ENCODE data around the gene FAM168B.
"Not testable (repeated sequence)": the region's sequence is repeated elsewhere in the genome, so short reads cannot be mapped to it uniquely, and the experiment has no call there.

The FAM168B gene

GRCh38 chr2:131076707-131077106 lies 16.6 kb downstream of the FAM168B start:
- no peak for DNase-seq (ENCODE audit: low read depth in 1 of 2, low spot score in 1 of 2)
- Histone ChIP-seq H3K27ac (replicated peaks) (no peak overlapping the region), H3K4me3 (replicated peaks; ENCODE audit: insufficient read depth, low read length) (no peak overlapping the region), H3K27me3 (ENCODE audit: insufficient read depth, poor library complexity, severe bottlenecking) (no peaks in the 10 kb centered on the region)
- TF ChIP-seq REST (IDR thresholded peaks at IDR 0.05; ENCODE audit: insufficient replicate concordance, low read depth) (no peak), SPI1 (IDR thresholded peaks at IDR 0.05; ENCODE audit: borderline replicate concordance, low read depth) (no peak), CTCF (IDR thresholded peaks at IDR 0.05; ENCODE audit: insufficient read depth, low read length) (no peak), POLR2AphosphoS5 (IDR thresholded peaks at IDR 0.05; ENCODE audit: low read depth) (no peak), GABPA (IDR thresholded peaks at IDR 0.05; ENCODE audit: low read depth) (no peak)

- not testable (repeated sequence) for H3K27ac ChIP-seq (replicated peaks); H3K4me3 ChIP-seq (replicated peaks; ENCODE audit: insufficient read depth, low read length); DNase-seq (ENCODE audit: low read depth in 1 of 2, low spot score in 1 of 2); H3K27me3 ChIP-seq (ENCODE audit: insufficient read depth, poor library complexity, severe bottlenecking)
These were observed 17.7 kb downstream of the FAM168B start for GRCh38 chr2:131075578-131075977.

GRCh38 chr2:131068172-131068571 lies 25.1 kb downstream of the FAM168B start:
- not testable (repeated sequence) for H3K27ac ChIP-seq (replicated peaks); H3K27me3 ChIP-seq (ENCODE audit: insufficient read depth, poor library complexity, severe bottlenecking); H3K4me3 ChIP-seq (replicated peaks; ENCODE audit: insufficient read depth, low read length); DNase-seq (ENCODE audit: low read depth in 1 of 2, low spot score in 1 of 2)

- TF ChIP-seq REST (IDR thresholded peaks at IDR 0.05; ENCODE audit: insufficient replicate concordance, low read depth) (no peak), POLR2AphosphoS5 (IDR thresholded peaks at IDR 0.05; ENCODE audit: low read depth) (no peak), GABPA (IDR thresholded peaks at IDR 0.05; ENCODE audit: low read depth) (no peak), SPI1 (IDR thresholded peaks at IDR 0.05; ENCODE audit: borderline replicate concordance, low read depth) (no peak), CTCF (IDR thresholded peaks at IDR 0.05; ENCODE audit: insufficient read depth, low read length) (no peak)
- H3K27me3 ChIP-seq (ENCODE audit: insufficient read depth, poor library complexity, severe bottlenecking), result no peaks in the 10 kb centered on the region
- DNase-seq (ENCODE audit: low read depth in 1 of 2, low spot score in 1 of 2), result no peak
- no peak overlapping the region for H3K4me3 ChIP-seq (replicated peaks; ENCODE audit: insufficient read depth, low read length)
- H3K27ac ChIP-seq (replicated peaks), result no peak overlapping the region
These were observed 25.7 kb downstream of the FAM168B start for GRCh38 chr2:131067465-131068125.
